HG02798 (cell line): ENCODE data around the gene ELP6.

Experiments used
- ATAC-seq: cut with Tn5 transposase; IDR thresholded peaks from one replicate; pipeline ENCODE4 v1.9.1; 2021; ENCODE audit warnings: mild to moderate bottlenecking; ENCODE audit not compliant: unreplicated experiment, poor library complexity

Gene ELP6

DNA sequence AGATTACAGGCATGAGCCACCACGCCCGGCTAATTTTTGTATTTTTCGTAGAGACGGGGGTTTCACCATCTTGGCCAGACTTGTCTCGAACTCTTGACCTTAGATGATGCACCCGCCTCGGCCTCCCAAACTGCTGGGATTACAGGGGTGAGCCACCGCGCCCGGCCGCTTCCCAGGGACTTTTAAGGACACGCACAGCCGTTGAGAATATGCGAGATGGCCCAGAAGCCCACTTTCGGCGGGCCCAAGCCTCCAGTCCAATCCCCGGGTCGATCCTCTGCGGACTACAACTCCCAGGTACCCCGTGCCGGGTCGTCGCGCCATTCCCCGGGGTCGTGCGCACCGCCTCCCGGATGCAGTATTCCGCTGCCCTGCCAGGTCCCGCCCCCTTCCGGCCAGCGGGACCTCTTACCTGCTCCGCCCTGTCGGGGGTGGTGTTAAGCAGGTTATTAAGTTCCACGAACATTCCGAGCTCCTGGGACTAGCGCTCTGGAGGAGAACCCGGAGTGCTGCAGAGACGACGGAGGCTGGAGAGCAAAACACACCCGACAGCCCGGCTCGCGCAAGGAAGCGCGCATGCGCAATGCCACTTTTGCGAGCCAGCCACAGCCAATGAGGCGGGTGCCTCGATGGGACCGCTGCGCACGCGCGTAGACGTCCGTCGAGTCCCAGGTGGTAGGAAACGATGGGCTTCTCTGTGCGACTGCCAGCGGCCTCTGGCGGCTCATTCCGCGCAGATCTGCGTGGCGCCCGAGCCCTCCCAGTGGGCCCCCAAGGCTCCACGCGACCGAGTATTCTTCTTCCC, at the start of gene ELP6:
Gene ELP6, minus strand, starts transcription at position 588 of the 805 bp plus-strand sequence. Its CDS starts 122 bp downstream, at position 466.
- peak; percentile 96 for ATAC-seq

- no peak for ATAC-seq
Measured at GRCh38 chr3:47556351-47556750, 42.8 kb upstream of the ELP6 start.

GRCh38 chr3:47554335-47554734, 40.8 kb upstream of the ELP6 start:
- ATAC-seq = no peak

GRCh38 chr3:47553407-47553806, 39.9 kb upstream of the ELP6 start:
- ATAC-seq = no peak

GRCh38 chr3:47542471-47543173, 29.1 kb upstream of the ELP6 start:
- ATAC-seq = no peak

DNA sequence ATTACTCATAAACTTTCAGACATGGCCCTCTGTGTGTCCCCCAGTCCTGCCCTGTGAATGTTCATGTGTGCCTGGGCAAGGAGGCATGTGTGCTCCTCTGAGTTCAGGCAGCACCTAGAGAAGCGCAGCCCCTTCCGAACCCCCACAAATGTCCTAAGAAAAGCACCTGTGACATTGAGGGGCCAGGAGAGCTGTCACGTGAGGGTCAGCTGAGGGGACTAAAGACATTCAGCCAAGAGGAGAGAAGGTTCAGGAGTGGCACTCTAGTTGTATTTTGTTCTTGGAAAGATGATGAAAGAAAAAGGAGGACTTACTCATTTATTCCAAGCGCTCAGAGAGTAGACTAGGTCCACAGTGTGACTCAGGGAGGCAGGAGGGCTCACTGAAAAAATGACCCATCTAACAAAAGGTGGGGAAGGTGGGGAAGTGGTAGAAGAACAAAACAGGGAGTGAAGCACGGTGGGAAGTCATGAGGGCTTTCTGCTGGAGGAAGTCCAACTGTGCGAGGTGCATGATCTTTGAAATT, 28.1 kb upstream of the ELP6 start:
- ATAC-seq = no peak

- no peak for ATAC-seq
Measured at GRCh38 chr3:47540281-47540680, 26.8 kb upstream of the ELP6 start.

- no peak for ATAC-seq
Measured at GRCh38 chr3:47536967-47537366, 23.5 kb upstream of the ELP6 start.

- no peak for ATAC-seq
Measured at GRCh38 chr3:47536221-47536891, 22.8 kb upstream of the ELP6 start.

- ATAC-seq = no peak
Measured at GRCh38 chr3:47533996-47534454, 20.5 kb upstream of the ELP6 start.

DNA sequence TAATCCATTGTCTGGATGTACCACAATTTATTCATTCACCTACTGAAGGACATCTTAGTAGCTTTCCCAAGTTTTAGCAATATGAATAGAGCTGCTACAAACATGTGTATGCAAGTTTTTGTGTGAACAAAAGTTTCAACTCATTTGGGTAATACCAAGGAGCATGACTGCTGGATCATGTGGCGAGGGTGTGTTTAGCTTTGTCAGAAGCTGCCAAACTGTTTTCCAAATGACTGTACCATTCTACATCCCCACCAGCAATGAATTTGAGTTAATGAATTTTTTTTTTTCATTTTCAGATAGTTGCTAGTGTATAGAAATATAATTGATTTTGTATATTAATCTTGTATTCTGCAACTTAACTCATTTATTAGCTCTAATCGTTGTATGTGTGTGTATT, 20.0 kb upstream of the ELP6 start:
- ATAC-seq = no peak

GRCh38 chr3:47527952-47528725, 14.6 kb upstream of the ELP6 start:
- no peak for ATAC-seq

DNA sequence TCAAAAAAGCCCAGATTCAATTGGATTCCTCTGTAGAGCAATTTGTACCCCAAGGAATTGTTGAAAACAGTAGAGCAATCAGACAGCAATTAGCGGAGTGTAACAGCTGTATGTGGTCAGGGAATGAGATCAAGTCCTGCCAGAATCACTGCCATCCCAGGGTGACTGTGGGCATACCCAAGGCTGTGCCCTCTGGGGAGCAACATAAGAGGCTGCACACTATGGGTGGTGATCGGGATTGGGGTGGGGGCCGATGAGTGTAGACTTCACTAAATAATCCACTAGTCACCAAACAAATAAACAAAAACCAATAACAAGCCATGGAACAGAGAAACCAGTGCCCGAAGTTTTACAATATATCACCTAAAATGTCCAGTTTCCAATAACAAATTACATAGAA, 12.1 kb upstream of the ELP6 start:
- ATAC-seq = no peak

DNA sequence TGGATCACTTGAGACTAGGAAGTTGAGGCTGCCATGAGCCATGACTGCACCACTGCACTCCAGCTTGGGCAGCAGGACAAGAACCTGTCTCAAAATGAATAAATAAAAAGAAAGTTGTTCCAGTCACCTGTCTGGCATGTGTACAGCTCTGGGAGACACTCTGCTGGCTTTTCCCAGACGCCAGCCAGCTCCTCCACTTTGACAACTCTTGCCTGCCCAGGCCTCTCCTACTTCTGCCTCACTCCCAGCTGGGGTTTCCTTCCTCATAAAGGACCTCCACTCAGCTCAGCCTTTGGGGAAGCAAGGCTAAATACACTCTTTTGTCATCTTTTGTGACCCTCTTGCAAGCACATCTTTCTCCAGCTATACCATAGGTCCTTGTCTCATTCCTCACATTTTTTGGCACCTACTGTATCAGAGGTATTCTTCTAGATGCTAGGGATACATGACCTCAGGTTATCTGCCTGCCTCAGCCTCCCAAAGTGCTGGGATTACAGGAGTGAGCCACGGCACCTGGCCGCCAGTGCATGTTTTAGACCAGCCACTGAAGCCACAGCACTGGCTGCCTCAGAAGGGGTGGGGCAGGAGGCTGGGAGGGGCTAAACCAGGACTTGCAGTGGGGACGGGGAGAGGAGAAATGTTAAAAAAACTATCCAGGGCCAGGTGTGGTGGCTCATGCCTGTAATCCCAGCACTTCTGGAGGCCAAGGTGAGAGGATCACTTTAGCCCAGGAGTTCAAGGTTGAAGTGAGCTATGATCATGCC, 10.0 kb upstream of the ELP6 start:
- no peak for ATAC-seq

GRCh38 chr3:47522082-47522987, 8.8 kb upstream of the ELP6 start:
- peak; percentile 74 for ATAC-seq

DNA sequence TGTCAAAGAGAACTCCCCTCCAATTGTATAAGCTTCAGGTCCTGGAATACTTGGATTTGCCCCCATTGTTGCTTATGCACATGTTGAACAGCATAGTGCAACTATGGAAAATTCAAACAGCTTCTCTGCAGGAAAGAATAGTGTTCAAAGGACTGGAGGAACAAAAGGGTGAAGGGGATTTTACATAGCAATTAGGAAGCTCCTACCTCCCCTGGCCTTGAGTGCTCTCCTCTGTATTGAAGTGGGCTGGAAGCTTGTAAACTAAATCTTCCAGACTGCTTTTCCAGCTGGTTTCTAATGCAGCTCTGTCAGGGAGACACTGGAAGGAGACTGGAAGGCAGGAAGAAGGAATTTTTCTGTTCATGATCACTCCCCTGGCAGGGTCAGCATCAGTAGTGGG, 7.2 kb upstream of the ELP6 start:
- ATAC-seq = no peak

GRCh38 chr3:47517937-47518336, 4.4 kb upstream of the ELP6 start:
- ATAC-seq = no peak

- no peak for ATAC-seq
Measured at GRCh38 chr3:47515864-47516319, 2.4 kb upstream of the ELP6 start.
